Neural cell (in vitro differentiated cells): Measurements from ENCODE around the gene MCTP2. TPM values are rescaled to one million over a fixed set of nuclear protein-coding genes. Genes with fewer than 3 reads are reported as not detected.

Experiments
- H2AFZ ChIP-seq: fragments of 200-600, 300-800 bp; sonication (generic), shearing (Covaris generic); 2 replicates; pipeline ENCODE4 v1.6.0; 2014; ENCODE audit warnings: low read depth, mild to moderate bottlenecking, antibody characterized with exemption, low read length, moderate library complexity
- H3F3A ChIP-seq: fragments of 200-600 bp; shearing (Covaris generic); 2 replicates; pipeline ENCODE4 v1.6.1; 2016; ENCODE audit warnings: mild to moderate bottlenecking, moderate library complexity, mixed read lengths, antibody characterized with exemption, low read length; ENCODE audit not compliant: insufficient read depth, poor library complexity, severe bottlenecking
- H3K27ac ChIP-seq: fragments of 200-600, 300-800 bp; sonication (generic), shearing (Covaris generic); 2 replicates; pipeline ENCODE4 v1.5.1; 2014; ENCODE audit warnings: mild to moderate bottlenecking, low read length, moderate library complexity
- H3K27me3 ChIP-seq: fragments of 300-800, 200-600 bp; sonication (generic), shearing (Covaris generic); 2 replicates; pipeline ENCODE4 v1.6.0; 2014; ENCODE audit warnings: mild to moderate bottlenecking, low read depth, low read length, moderate library complexity; ENCODE audit not compliant: insufficient read depth
- H3K36me3 ChIP-seq: fragments of 300-800, 200-600 bp; sonication (generic), shearing (Covaris generic); 2 replicates; pipeline ENCODE4 v1.5.1; 2014; ENCODE audit warnings: mild to moderate bottlenecking, antibody characterized with exemption, low read length, moderate library complexity; ENCODE audit not compliant: insufficient read depth
- H3K4me2 ChIP-seq: fragments of 300-800, 200-600 bp; sonication (generic), shearing (Covaris generic); 2 replicates; pipeline ENCODE4 v1.6.0; 2014; ENCODE audit warnings: mild to moderate bottlenecking, low read length
- H3K4me3 ChIP-seq: fragments of 300-800, 200-600 bp; sonication (generic), shearing (Covaris generic); 2 replicates; pipeline ENCODE4 v1.5.1; 2014; ENCODE audit warnings: mild to moderate bottlenecking, low read length, moderate library complexity
- H3K79me2 ChIP-seq: fragments of 200-600 bp; shearing (Covaris generic); replicated peaks from 2 replicates; pipeline ENCODE4 v1.6.0; 2014; ENCODE audit warnings: mild to moderate bottlenecking, low read length, moderate library complexity; ENCODE audit not compliant: insufficient read depth
- H3K9ac ChIP-seq: fragments of 300-800, 200-600 bp; sonication (generic), shearing (Covaris generic); 2 replicates; pipeline ENCODE4 v1.6.1; 2016; ENCODE audit warnings: mild to moderate bottlenecking, low read length, mixed read lengths
- H3K9me2 ChIP-seq: fragments of 200-600 bp; shearing (Covaris generic); 2 replicates; pipeline ENCODE4 v1.6.1; 2016; ENCODE audit warnings: mild to moderate bottlenecking, low read length, mixed read lengths; ENCODE audit not compliant: insufficient read depth
- H3K9me3 ChIP-seq: fragments of 200-600, 300-800 bp; sonication (generic), shearing (Covaris generic); 2 replicates; pipeline ENCODE4 v1.6.1; 2016; ENCODE audit warnings: mild to moderate bottlenecking, mixed run types, low read length, moderate library complexity, mixed read lengths
- H4K20me1 ChIP-seq: fragments of 200-600 bp; shearing (Covaris generic); 2 replicates; pipeline ENCODE4 v1.6.1; 2016; ENCODE audit warnings: mild to moderate bottlenecking, mixed run types; ENCODE audit not compliant: insufficient read depth
- EP300 ChIP-seq: fragments of 450-650 bp; conservative IDR thresholded peaks from 2 replicates; pipeline ENCODE4 v1.6.1; 2014; ENCODE audit warnings: antibody characterized with exemption, mild to moderate bottlenecking, moderate library complexity; ENCODE audit not compliant: poor library complexity, severe bottlenecking
- EZH2 ChIP-seq: fragments of 200-600, 300-800 bp; shearing (Covaris generic), sonication (generic); IDR thresholded peaks from 2 replicates; pipeline ENCODE4 v1.6.1; 2014; ENCODE audit warnings: antibody characterized with exemption, low read length, borderline replicate concordance, mild to moderate bottlenecking; ENCODE audit not compliant: insufficient read depth, poor library complexity, severe bottlenecking
- MXI1 ChIP-seq: fragments of 450-650 bp; conservative IDR thresholded peaks from 2 replicates; pipeline ENCODE4 v1.6.1; 2014; ENCODE audit warnings: antibody characterized with exemption, mild to moderate bottlenecking; ENCODE audit not compliant: poor library complexity, severe bottlenecking
- POLR2AphosphoS5 ChIP-seq: IDR thresholded peaks from 2 replicates; pipeline ENCODE4 v1.6.1; 2012
- RAD21 ChIP-seq: fragments of 450-650 bp; conservative IDR thresholded peaks from 2 replicates; pipeline ENCODE4 v1.6.1; 2014; ENCODE audit warnings: antibody characterized with exemption, mild to moderate bottlenecking, moderate library complexity
- SMC3 ChIP-seq: fragments of 450-650 bp; conservative IDR thresholded peaks from 2 replicates; pipeline ENCODE4 v1.6.1; 2014; ENCODE audit warnings: antibody characterized with exemption, mild to moderate bottlenecking, moderate library complexity; ENCODE audit not compliant: poor library complexity
- TAF1 ChIP-seq: IDR thresholded peaks from 2 replicates; pipeline ENCODE4 v1.6.1; 2012; ENCODE audit warnings: low read depth
- polyA plus RNA-seq: library from polyadenylated mRNA; depleted of rRNA; stranded (reverse); fragments of >200 nt; gene quantifications from 2 replicates; pipeline ENCODE4 v1.2.3, GENCODE V29; 2014
- TF ChIP-seq, protein P1 (sequence below): fragments of 450-650 bp; IDR thresholded peaks from 2 replicates; pipeline ENCODE4 v1.5.1; 2014; ENCODE audit warnings: antibody characterized with exemption, mild to moderate bottlenecking, moderate library complexity; ENCODE audit not compliant: poor library complexity, severe bottlenecking
- TF ChIP-seq, protein P2 (sequence below): IDR thresholded peaks from 2 replicates; pipeline ENCODE4 v1.6.1; 2012; ENCODE audit warnings: borderline replicate concordance

Gene MCTP2
- polyA plus RNA-seq, 1 donor from 2014 or later = not detected

DNA sequence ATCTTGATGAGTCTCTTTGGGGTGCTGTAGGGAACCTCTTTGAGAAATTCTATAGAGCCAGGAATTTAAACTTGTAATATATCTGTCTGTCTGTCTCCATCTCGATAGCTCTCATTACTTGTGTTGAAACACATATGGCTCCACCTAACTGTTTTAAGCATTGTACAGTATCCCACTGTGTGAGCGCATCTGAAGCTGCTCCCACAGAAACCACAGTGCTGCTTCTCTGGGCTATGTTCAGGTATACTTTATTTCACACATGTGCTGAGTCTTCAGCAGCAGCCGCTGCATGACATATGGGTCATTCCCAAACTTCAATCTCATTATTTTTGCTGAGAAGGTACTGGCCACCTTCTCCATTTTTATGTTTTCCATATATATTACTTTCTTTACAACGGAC lies 63.9 kb downstream of the MCTP2 start:
- Histone ChIP-seq H3K4me2 (no peak overlapping the region), H3K27me3 (no peaks in the 10 kb centered on the region), H3K9ac (no peak overlapping the region), H2AFZ (no peak overlapping the region), H3K9me2 (no peaks in the 10 kb centered on the region), H3F3A (no peaks in the 10 kb centered on the region), H3K36me3 (no peaks in the 10 kb centered on the region), H3K79me2 (no peaks in the 10 kb centered on the region), H3K27ac (no peak overlapping the region), H3K9me3 (no peaks in the 10 kb centered on the region), H4K20me1 (no peaks in the 10 kb centered on the region), H3K4me3 (no peak overlapping the region)
- TF ChIP-seq RAD21 (no peak), SMC3 (no peak)

DNA sequence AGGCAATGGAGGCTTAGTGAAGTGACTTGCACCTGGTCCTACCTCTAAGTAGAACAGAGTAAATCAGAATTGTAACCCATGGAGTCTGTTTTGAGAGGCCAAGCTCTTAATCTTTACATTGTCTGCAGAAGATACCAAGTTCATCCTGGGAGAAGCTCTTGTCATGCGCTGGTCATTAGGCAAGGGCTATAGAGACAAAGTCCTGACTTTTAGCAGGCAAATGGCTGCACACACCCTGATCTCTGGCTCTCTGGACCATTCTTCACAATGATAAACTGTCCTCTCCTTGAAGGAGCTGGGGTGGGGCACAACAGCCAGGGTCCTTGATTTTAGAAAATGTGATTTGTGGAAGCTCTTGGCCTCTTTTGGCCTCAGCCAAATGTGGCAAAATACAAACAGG lies 65.4 kb downstream of the MCTP2 start:
- Histone ChIP-seq H3K36me3 (no peaks in the 10 kb centered on the region), H3K27me3 (no peaks in the 10 kb centered on the region), H4K20me1 (no peaks in the 10 kb centered on the region), H3F3A (no peaks in the 10 kb centered on the region), H3K9me2 (no peaks in the 10 kb centered on the region), H2AFZ (no peak overlapping the region), H3K4me2 (no peak overlapping the region), H3K27ac (no peak overlapping the region), H3K9me3 (no peaks in the 10 kb centered on the region), H3K9ac (no peak overlapping the region), H3K79me2 (no peaks in the 10 kb centered on the region), H3K4me3 (no peak overlapping the region)
- TF ChIP-seq, protein P1, sequence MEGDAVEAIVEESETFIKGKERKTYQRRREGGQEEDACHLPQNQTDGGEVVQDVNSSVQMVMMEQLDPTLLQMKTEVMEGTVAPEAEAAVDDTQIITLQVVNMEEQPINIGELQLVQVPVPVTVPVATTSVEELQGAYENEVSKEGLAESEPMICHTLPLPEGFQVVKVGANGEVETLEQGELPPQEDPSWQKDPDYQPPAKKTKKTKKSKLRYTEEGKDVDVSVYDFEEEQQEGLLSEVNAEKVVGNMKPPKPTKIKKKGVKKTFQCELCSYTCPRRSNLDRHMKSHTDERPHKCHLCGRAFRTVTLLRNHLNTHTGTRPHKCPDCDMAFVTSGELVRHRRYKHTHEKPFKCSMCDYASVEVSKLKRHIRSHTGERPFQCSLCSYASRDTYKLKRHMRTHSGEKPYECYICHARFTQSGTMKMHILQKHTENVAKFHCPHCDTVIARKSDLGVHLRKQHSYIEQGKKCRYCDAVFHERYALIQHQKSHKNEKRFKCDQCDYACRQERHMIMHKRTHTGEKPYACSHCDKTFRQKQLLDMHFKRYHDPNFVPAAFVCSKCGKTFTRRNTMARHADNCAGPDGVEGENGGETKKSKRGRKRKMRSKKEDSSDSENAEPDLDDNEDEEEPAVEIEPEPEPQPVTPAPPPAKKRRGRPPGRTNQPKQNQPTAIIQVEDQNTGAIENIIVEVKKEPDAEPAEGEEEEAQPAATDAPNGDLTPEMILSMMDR = no peak

DNA sequence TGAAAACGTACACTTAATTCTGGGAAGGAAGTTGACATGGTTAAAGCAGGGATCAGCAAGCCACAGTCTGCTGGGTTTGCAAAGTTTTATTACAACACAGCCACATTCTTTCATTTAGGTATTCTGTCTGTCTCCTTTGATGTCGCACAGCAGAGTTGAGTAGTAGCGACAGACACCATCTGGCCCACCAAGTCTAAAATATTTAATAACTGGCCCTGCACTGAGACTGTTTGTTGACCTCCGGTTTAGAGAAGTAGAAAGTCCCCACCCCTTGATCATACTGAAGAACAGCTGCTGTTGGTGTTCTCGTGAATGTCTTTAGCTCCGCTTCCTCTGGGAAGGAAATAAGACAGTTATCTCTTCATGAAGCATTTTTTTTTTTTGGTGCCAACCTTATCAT lies 66.2 kb downstream of the MCTP2 start:
- no peak overlapping the region for H3K4me3 ChIP-seq
- H3F3A ChIP-seq = no peaks in the 10 kb centered on the region
- H3K36me3 ChIP-seq = no peaks in the 10 kb centered on the region
- no peak overlapping the region for H3K9ac ChIP-seq
- TF ChIP-seq MXI1 (no peak), RAD21 (no peak), EP300 (no peak), SMC3 (no peak), POLR2AphosphoS5 (no peak), EZH2 (no peak), TAF1 (no peak)
- TF ChIP-seq, protein P1 = no peak
- TF ChIP-seq, protein P2, sequence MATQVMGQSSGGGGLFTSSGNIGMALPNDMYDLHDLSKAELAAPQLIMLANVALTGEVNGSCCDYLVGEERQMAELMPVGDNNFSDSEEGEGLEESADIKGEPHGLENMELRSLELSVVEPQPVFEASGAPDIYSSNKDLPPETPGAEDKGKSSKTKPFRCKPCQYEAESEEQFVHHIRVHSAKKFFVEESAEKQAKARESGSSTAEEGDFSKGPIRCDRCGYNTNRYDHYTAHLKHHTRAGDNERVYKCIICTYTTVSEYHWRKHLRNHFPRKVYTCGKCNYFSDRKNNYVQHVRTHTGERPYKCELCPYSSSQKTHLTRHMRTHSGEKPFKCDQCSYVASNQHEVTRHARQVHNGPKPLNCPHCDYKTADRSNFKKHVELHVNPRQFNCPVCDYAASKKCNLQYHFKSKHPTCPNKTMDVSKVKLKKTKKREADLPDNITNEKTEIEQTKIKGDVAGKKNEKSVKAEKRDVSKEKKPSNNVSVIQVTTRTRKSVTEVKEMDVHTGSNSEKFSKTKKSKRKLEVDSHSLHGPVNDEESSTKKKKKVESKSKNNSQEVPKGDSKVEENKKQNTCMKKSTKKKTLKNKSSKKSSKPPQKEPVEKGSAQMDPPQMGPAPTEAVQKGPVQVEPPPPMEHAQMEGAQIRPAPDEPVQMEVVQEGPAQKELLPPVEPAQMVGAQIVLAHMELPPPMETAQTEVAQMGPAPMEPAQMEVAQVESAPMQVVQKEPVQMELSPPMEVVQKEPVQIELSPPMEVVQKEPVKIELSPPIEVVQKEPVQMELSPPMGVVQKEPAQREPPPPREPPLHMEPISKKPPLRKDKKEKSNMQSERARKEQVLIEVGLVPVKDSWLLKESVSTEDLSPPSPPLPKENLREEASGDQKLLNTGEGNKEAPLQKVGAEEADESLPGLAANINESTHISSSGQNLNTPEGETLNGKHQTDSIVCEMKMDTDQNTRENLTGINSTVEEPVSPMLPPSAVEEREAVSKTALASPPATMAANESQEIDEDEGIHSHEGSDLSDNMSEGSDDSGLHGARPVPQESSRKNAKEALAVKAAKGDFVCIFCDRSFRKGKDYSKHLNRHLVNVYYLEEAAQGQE = no peak
- H3K4me2 ChIP-seq = no peak overlapping the region
- H3K27ac ChIP-seq = no peak overlapping the region
- H4K20me1 ChIP-seq = no peaks in the 10 kb centered on the region
- H3K27me3 ChIP-seq = no peaks in the 10 kb centered on the region
- no peaks in the 10 kb centered on the region for H3K9me3 ChIP-seq
- no peaks in the 10 kb centered on the region for H3K9me2 ChIP-seq
- H3K79me2 ChIP-seq = no peaks in the 10 kb centered on the region
- H2AFZ ChIP-seq = no peak overlapping the region
